ENCODE data around the gene ADO.
A peak's percentile ranks its signal among the peaks of the same experiment; 100 is the strongest.

Gene ADO

DNA sequence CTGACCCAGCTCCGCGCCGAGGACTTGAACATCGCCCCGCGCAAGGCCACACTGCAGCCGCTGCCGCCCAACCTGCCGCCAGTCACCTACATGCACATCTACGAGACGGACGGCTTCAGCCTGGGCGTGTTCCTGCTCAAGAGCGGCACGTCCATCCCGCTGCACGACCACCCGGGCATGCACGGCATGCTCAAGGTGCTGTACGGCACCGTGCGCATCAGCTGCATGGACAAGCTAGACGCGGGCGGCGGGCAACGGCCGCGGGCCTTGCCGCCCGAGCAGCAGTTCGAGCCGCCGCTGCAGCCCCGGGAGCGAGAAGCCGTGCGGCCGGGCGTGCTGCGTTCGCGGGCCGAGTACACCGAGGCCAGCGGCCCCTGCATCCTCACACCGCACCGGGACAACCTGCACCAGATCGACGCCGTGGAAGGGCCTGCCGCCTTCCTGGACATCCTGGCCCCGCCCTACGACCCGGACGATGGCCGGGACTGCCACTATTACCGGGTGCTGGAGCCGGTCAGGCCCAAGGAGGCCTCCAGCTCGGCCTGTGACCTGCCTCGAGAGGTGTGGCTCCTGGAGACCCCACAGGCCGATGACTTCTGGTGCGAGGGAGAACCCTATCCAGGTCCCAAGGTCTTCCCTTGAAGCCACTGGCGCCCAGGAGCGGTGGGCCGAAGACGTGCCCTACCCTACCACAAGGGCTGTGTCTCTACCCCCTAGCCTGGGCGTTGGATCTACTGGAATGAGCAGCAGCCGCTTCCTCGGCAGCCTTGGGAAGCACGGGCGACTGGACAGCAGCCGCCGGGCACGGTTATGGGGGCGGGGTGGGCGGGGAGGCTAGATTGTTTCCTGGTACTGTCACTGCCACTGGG is 945 bp downstream of the ADO start:
- ChIA-PET POLR2A (interaction anchor here (0.7 to 1.5 kb wide), 2 partner anchors 11 to 14 kb away, joined by 3 to 4 read pairs; no protein-coding TSS in a partner anchor), CTCF (interaction anchor here (1.1 to 4.2 kb wide), 2 partner anchors 9 to 11 kb away, joined by 3 to 32 read pairs; partner anchors contain the start of gene EGR2)
- peaks cover 0 to 8% (median 2%) of the 10 kb centered on the region in 4 experiments for H3K36me3 ChIP-seq (ENCODE audit: control insufficient read depth in 4 of 4, insufficient read depth in 4 of 4, low read length in 3 of 4)
- 7% methylated on average over 59 of the region's 77 CpGs for WGBS (ENCODE audit: insufficient coverage)
- peak overlapping the region in 1 of 2 experiments; percentile 97 for H3K27ac ChIP-seq (ENCODE audit: insufficient read depth in 1 of 2, low read depth in 1 of 2, low read length in 2 of 2, poor library complexity in 1 of 2, severe bottlenecking in 2 of 2)
- H3K4me3 ChIP-seq (ENCODE audit: control insufficient read depth in 1 of 7, extremely low read depth in 1 of 7, insufficient read depth in 4 of 7, low read depth in 2 of 7, low read length in 6 of 7), result peak overlapping the region; percentile 84 to 98 (median 85)
- DNase-seq, result peak in 1 of 3 donors; percentile 11
- peaks cover 8 to 26% (median 20%) of the 10 kb centered on the region in 4 experiments for H3K4me1 ChIP-seq (ENCODE audit: control extremely low read depth in 1 of 4, control insufficient read depth in 4 of 4, insufficient read depth in 4 of 4, low read length in 3 of 4)
- peaks cover 0 to 3% (median 0%) of the 10 kb centered on the region in 5 experiments for H3K27me3 ChIP-seq (replicated peaks in 2 of 5; ENCODE audit: control insufficient read depth in 4 of 5, insufficient read depth in 5 of 5, low read length in 4 of 5)
- no peaks in the 10 kb centered on the region for H3K9me3 ChIP-seq (ENCODE audit: control extremely low read depth in 1 of 5, control insufficient read depth in 4 of 5, insufficient read depth in 2 of 5, low read depth in 1 of 5, low read length in 4 of 5)

DNA sequence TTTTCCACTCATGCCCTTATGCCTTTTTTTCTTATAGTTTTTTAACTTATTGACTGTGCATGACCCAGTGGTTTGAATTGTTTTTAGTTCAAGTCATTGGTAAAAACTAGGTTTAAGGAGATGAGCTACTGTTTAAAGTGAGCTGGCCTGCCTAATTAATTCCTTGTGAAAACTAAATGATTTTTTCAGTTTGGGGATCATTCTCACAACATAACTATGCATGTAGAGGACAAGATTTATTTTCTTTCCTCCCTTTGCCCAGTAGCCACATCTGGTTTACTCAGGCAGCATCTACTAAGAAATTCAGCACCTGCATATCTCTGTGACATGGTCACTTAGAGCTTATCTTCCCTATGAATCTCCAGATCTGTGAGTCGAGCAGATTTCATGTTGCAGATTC is 1.7 kb downstream of the ADO start:
- Histone ChIP-seq H3K4me3 (ENCODE audit: control insufficient read depth in 1 of 7, extremely low read depth in 1 of 7, insufficient read depth in 4 of 7, low read depth in 2 of 7, low read length in 6 of 7) (peak overlapping the region in 3 of 7 experiments; percentile 84 to 95 (median 94)), H3K36me3 (ENCODE audit: control insufficient read depth in 4 of 4, insufficient read depth in 4 of 4, low read length in 3 of 4) (peaks cover 0 to 8% (median 2%) of the 10 kb centered on the region in 4 experiments), H3K9me3 (ENCODE audit: control extremely low read depth in 1 of 5, control insufficient read depth in 4 of 5, insufficient read depth in 2 of 5, low read depth in 1 of 5, low read length in 4 of 5) (no peaks in the 10 kb centered on the region), H3K4me1 (ENCODE audit: control extremely low read depth in 1 of 4, control insufficient read depth in 4 of 4, insufficient read depth in 4 of 4, low read length in 3 of 4) (peaks cover 8 to 26% (median 20%) of the 10 kb centered on the region in 4 experiments), H3K27me3 (replicated peaks in 2 of 5; ENCODE audit: control insufficient read depth in 4 of 5, insufficient read depth in 5 of 5, low read length in 4 of 5) (no peaks in the 10 kb centered on the region), H3K27ac (ENCODE audit: insufficient read depth in 1 of 2, low read depth in 1 of 2, low read length in 2 of 2, poor library complexity in 1 of 2, severe bottlenecking in 2 of 2) (no peak overlapping the region)
- DNase-seq, result no peak
- no CpG with 5 or more reads among the region's 1 CpG for WGBS (ENCODE audit: insufficient coverage)
- POLR2A ChIA-PET, result no interaction called here
- CTCF ChIA-PET, result interaction anchor here (2.1 to 4.2 kb wide), 2 partner anchors 11 to 21 kb away, joined by 4 to 32 read pairs; partner anchors contain the start of gene EGR2

DNA sequence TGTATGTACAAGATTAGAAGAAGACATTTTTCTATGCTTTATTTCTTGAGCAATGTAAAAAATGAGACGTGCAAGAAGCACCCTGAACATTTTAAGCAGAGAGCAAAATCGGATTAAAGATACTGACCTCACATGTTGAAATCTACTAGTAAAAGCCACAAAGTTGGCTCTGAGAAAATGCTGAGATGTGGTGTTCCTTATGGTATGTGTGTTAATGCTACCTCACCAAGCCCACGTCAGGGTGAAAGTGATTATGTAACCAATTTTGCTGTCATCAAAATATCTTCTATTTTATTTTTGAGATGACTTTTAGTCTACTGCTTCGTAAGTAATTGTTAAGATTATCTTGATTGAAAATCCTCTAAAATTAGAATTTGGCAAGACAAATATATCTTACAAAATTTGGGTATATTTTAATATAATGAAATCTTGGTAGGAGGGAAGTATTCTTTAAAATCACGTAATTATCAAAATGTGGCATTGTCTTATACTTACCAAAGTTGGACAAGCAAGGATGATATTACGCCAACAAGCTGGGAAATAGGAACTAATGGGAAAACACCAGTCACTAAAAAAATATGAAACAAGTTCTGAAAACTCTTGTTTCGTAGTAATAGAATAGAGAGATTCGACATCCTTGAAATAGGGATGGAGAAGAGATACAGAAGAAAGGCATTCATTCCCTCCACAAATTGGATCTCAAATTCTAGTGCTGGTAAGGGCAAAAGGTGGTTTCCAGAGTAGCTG is 5.8 kb downstream of the ADO start:
- Histone ChIP-seq H3K27ac (ENCODE audit: insufficient read depth in 1 of 2, low read depth in 1 of 2, low read length in 2 of 2, poor library complexity in 1 of 2, severe bottlenecking in 2 of 2) (no peak overlapping the region), H3K9me3 (ENCODE audit: control extremely low read depth in 1 of 5, control insufficient read depth in 4 of 5, insufficient read depth in 2 of 5, low read depth in 1 of 5, low read length in 4 of 5) (no peaks in the 10 kb centered on the region), H3K36me3 (ENCODE audit: control insufficient read depth in 4 of 4, insufficient read depth in 4 of 4, low read length in 3 of 4) (peaks cover 0 to 8% (median 2%) of the 10 kb centered on the region in 4 experiments), H3K4me1 (ENCODE audit: control extremely low read depth in 1 of 4, control insufficient read depth in 4 of 4, insufficient read depth in 4 of 4, low read length in 3 of 4) (peaks cover 8 to 26% (median 23%) of the 10 kb centered on the region in 4 experiments), H3K4me3 (ENCODE audit: control insufficient read depth in 1 of 7, extremely low read depth in 1 of 7, insufficient read depth in 4 of 7, low read depth in 2 of 7, low read length in 6 of 7) (no peak overlapping the region), H3K27me3 (replicated peaks in 2 of 5; ENCODE audit: control insufficient read depth in 4 of 5, insufficient read depth in 5 of 5, low read length in 4 of 5) (peaks cover 0 to 29% (median 20%) of the 10 kb centered on the region in 5 experiments)
- CTCF ChIA-PET, result no interaction called here
- WGBS (ENCODE audit: insufficient coverage), result no CpG with 5 or more reads among the region's 8 CpGs
- POLR2A ChIA-PET, result no interaction called here
- DNase-seq, result no peak

DNA sequence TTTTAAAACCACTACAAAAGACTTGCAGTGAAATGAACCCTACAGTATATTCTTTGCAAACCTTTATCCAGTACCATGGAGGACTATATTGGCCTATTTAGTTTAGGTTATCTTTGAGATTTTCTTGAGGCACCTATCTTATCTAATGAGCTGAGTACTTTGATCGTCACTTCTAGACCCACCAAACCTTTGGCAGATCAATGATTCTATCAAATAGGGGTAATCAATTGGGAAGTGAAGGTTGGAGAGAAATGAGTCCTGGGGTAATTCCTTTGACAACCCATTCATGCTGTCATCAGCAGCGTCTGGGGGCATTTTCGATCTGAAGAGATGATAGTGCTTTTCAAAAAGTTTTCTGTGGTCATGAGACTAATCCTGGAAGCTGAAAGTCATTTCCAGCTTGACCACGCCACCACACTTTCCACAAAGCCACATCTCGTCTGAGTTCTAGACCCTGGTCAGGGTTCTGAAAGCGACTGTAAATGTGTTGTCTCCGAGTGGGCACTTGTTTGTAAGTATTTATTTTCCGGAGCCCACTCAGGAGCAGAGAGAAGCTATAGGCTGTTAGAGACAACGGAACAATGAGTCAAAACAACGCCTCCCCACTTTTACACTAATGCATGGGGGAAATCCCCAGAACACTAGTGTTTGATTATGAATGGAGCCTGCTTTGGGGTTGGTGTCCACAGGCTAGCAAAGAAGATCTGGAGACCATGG is 6.8 kb downstream of the ADO start:
- CTCF ChIA-PET, result no interaction called here
- no peak overlapping the region for H3K4me3 ChIP-seq (ENCODE audit: control insufficient read depth in 1 of 7, extremely low read depth in 1 of 7, insufficient read depth in 4 of 7, low read depth in 2 of 7, low read length in 6 of 7)
- H3K27me3 ChIP-seq (replicated peaks in 2 of 5; ENCODE audit: control insufficient read depth in 4 of 5, insufficient read depth in 5 of 5, low read length in 4 of 5), result peaks cover 0 to 36% (median 24%) of the 10 kb centered on the region in 5 experiments
- WGBS (ENCODE audit: insufficient coverage), result 99% methylated on average over 9 of the region's 10 CpGs
- no peak for DNase-seq
- peaks cover 6 to 25% (median 23%) of the 10 kb centered on the region in 4 experiments for H3K4me1 ChIP-seq (ENCODE audit: control extremely low read depth in 1 of 4, control insufficient read depth in 4 of 4, insufficient read depth in 4 of 4, low read length in 3 of 4)
- no peak overlapping the region for H3K27ac ChIP-seq (ENCODE audit: insufficient read depth in 1 of 2, low read depth in 1 of 2, low read length in 2 of 2, poor library complexity in 1 of 2, severe bottlenecking in 2 of 2)
- no peaks in the 10 kb centered on the region for H3K9me3 ChIP-seq (ENCODE audit: control extremely low read depth in 1 of 5, control insufficient read depth in 4 of 5, insufficient read depth in 2 of 5, low read depth in 1 of 5, low read length in 4 of 5)
- POLR2A ChIA-PET, result no interaction called here
- peaks cover 0 to 8% (median 2%) of the 10 kb centered on the region in 4 experiments for H3K36me3 ChIP-seq (ENCODE audit: control insufficient read depth in 4 of 4, insufficient read depth in 4 of 4, low read length in 3 of 4)

DNA sequence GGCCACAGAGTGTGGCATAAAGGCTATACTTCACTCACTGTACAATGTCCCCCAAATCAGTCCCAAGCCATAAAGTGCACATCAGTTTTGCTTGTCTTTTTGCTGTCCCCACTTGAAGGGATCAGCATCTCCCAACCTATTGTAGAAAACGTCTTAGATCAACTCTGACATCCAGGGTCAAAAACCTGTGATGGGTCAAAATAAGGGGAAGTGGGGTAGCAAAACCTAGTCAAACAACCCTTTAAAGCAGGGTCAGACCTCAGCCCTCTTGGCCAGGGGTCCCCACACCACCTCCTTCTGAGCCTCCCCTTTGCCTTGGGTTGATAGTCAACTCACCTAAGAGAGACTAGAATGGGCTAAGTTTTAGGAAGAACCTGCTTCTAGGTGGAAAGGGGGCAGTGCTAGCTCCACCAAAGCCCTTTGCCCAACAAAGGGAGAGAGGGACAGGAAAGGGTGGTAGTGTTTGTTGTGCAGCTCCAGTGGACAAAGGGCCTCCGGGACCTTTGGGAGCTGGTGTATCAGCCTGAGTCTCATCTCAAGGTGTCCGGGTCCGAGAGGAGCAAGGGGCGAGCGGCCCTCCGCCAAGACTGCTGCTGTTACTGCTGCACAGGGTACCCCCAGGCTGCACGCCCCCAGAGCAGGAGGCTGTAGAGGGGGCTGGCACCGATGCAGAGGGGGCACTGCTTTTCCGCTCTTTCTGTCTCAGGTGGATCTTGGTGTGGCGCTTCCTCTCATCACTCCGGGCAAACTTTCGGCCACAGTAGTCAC is 8.3 kb downstream of the ADO start:
- peaks cover 0 to 36% (median 24%) of the 10 kb centered on the region in 5 experiments for H3K27me3 ChIP-seq (replicated peaks in 2 of 5; ENCODE audit: control insufficient read depth in 4 of 5, insufficient read depth in 5 of 5, low read length in 4 of 5)
- no peak for DNase-seq
- H3K4me1 ChIP-seq (ENCODE audit: control extremely low read depth in 1 of 4, control insufficient read depth in 4 of 4, insufficient read depth in 4 of 4, low read length in 3 of 4), result peaks cover 0 to 30% (median 28%) of the 10 kb centered on the region in 4 experiments
- H3K4me3 ChIP-seq (ENCODE audit: control insufficient read depth in 1 of 7, extremely low read depth in 1 of 7, insufficient read depth in 4 of 7, low read depth in 2 of 7, low read length in 6 of 7), result no peak overlapping the region
- no peaks in the 10 kb centered on the region for H3K9me3 ChIP-seq (ENCODE audit: control extremely low read depth in 1 of 5, control insufficient read depth in 4 of 5, insufficient read depth in 2 of 5, low read depth in 1 of 5, low read length in 4 of 5)
- ChIA-PET POLR2A (no interaction called here), CTCF (interaction anchor here (0.6 to 1.5 kb wide), 3 partner anchors 28 to 344 kb away, joined by 3 to 4 read pairs (median 3); no protein-coding TSS in a partner anchor)
- no peak overlapping the region for H3K27ac ChIP-seq (ENCODE audit: insufficient read depth in 1 of 2, low read depth in 1 of 2, low read length in 2 of 2, poor library complexity in 1 of 2, severe bottlenecking in 2 of 2)
- peaks cover 0 to 8% (median 2%) of the 10 kb centered on the region in 4 experiments for H3K36me3 ChIP-seq (ENCODE audit: control insufficient read depth in 4 of 4, insufficient read depth in 4 of 4, low read length in 3 of 4)
- 94% methylated on average over 12 of the region's 13 CpGs for WGBS (ENCODE audit: insufficient coverage)

DNA sequence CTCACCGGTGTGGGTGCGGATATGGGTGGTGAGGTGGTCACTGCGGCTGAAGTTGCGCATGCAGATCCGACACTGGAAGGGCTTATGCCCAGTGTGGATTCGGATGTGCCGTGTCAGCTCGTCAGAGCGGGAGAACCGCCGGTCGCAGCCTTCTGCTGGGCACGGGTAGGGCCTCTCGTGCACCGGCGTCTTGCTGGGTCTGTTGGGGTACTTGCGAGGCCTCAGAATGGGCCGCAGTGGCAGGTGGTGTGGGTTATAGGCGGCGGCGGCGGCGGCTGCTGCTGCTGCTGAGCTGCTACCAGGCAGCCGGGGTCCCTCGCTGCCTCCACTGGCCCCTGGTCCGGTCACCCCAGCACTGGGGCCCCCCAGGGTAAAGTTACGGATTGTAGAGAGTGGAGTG is 8.9 kb downstream of the ADO start:
- ChIA-PET CTCF (interaction anchor here (0.6 to 1.5 kb wide), 3 partner anchors 28 to 344 kb away, joined by 3 to 4 read pairs (median 3); no protein-coding TSS in a partner anchor), POLR2A (no interaction called here)
- WGBS (ENCODE audit: insufficient coverage), result 93% methylated on average over 27 of the region's 27 CpGs
- Histone ChIP-seq H3K27me3 (replicated peaks in 2 of 5; ENCODE audit: control insufficient read depth in 4 of 5, insufficient read depth in 5 of 5, low read length in 4 of 5) (peaks cover 0 to 41% (median 24%) of the 10 kb centered on the region in 5 experiments), H3K36me3 (ENCODE audit: control insufficient read depth in 4 of 4, insufficient read depth in 4 of 4, low read length in 3 of 4) (peaks cover 0 to 6% (median under 1%) of the 10 kb centered on the region in 4 experiments), H3K9me3 (ENCODE audit: control extremely low read depth in 1 of 5, control insufficient read depth in 4 of 5, insufficient read depth in 2 of 5, low read depth in 1 of 5, low read length in 4 of 5) (no peaks in the 10 kb centered on the region), H3K4me1 (ENCODE audit: control extremely low read depth in 1 of 4, control insufficient read depth in 4 of 4, insufficient read depth in 4 of 4, low read length in 3 of 4) (peaks cover 0 to 36% (median 33%) of the 10 kb centered on the region in 4 experiments), H3K27ac (ENCODE audit: insufficient read depth in 1 of 2, low read depth in 1 of 2, low read length in 2 of 2, poor library complexity in 1 of 2, severe bottlenecking in 2 of 2) (no peak overlapping the region), H3K4me3 (ENCODE audit: control insufficient read depth in 1 of 7, extremely low read depth in 1 of 7, insufficient read depth in 4 of 7, low read depth in 2 of 7, low read length in 6 of 7) (no peak overlapping the region)
- no peak for DNase-seq
